ENCODE results near the gene ITGB1. TPM values are rescaled to one million over a fixed set of nuclear protein-coding genes. Genes with fewer than 3 reads are reported as not detected.

The ITGB1 gene
- total RNA-seq, 2 donors from 2014 or later, result 164 to 259 TPM

DNA sequence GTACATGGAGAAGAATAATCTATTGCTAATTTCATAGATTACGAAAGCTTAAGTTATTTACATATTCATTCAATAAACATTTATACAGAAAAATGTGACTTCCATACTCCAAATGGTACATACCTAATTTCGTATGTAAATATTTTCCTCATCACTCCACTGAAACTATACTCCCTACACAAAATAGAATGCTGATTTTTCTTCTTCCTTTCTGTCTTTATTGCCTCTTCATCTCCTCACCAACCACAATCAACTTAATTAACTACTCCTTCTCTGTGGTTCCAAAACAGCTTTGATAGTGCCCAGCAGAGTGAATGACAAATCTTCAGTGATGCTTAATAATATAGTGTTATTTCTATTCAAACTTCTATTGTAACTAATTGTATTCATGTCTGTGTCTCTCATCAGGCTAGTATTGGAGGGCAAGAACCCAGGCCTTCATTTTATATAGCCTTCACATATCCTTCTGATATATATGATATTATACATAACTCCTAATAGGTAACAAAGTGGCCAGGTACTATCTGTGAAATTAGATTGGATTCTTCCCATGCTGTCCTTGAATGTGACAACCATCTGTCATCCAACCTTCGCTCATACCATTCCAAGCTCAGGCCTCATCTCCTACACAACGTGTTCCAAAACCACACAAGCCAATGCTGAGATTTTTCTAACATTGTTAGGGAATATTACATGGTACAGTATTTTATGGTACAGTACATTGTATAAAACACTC lies 5.3 kb downstream of the ITGB1 start:
- intact Hi-C loops (cut with DNase I), result no loop called here
- WGBS, 2 donors, result 77 to 80% methylated on average over 4 of the region's 4 CpGs
- ATAC-seq (no peak), DNase-seq (no peak)
- no peaks in the 10 kb centered on the region for H3K9me3 ChIP-seq
- H3K4me1 ChIP-seq, result peaks cover 78% of the 10 kb centered on the region
- peak overlapping the region in 1 of 4 donors; percentile 98 for H3K27ac ChIP-seq
- no peaks in the 10 kb centered on the region for H3K27me3 ChIP-seq
- TF ChIP-seq POLR2A (IDR thresholded peaks at IDR 0.05), result no peak
- TF ChIP-seq, protein P1, sequence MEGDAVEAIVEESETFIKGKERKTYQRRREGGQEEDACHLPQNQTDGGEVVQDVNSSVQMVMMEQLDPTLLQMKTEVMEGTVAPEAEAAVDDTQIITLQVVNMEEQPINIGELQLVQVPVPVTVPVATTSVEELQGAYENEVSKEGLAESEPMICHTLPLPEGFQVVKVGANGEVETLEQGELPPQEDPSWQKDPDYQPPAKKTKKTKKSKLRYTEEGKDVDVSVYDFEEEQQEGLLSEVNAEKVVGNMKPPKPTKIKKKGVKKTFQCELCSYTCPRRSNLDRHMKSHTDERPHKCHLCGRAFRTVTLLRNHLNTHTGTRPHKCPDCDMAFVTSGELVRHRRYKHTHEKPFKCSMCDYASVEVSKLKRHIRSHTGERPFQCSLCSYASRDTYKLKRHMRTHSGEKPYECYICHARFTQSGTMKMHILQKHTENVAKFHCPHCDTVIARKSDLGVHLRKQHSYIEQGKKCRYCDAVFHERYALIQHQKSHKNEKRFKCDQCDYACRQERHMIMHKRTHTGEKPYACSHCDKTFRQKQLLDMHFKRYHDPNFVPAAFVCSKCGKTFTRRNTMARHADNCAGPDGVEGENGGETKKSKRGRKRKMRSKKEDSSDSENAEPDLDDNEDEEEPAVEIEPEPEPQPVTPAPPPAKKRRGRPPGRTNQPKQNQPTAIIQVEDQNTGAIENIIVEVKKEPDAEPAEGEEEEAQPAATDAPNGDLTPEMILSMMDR (IDR thresholded peaks at IDR 0.05), result no peak
- H3K4me3 ChIP-seq, result no peak overlapping the region
- no peaks in the 10 kb centered on the region for H3K36me3 ChIP-seq (replicated peaks in 1 of 2; ENCODE audit: insufficient read depth in 1 of 2, low read depth in 2 of 2)

DNA sequence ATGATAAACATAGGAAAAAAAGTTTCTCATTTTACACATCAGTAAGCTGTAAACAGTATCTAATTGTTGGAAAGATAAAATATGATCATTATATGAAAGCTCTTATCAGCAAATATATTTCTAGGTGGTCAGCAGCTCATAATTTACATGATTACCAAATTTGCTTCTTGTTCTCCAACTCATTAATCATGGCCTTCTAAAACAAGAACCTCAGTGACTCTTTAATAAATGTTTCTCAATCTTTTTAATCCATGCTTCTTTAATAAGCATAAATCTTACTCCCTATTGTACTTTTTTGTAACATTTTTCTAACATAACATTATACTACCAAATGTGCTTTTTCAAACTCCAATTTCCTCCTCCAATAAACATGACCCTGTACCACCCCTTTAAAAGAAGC lies 5.9 kb downstream of the ITGB1 start:
- no peak for TF ChIP-seq POLR2A (IDR thresholded peaks at IDR 0.05)
- DNase-seq, result no peak
- Histone ChIP-seq H3K9me3 (no peaks in the 10 kb centered on the region), H3K4me1 (peaks cover 80% of the 10 kb centered on the region), H3K27me3 (no peaks in the 10 kb centered on the region), H3K4me3 (no peak overlapping the region), H3K36me3 (replicated peaks in 1 of 2; ENCODE audit: insufficient read depth in 1 of 2, low read depth in 2 of 2) (no peaks in the 10 kb centered on the region), H3K27ac (peak overlapping the region in 1 of 4 donors; percentile 2)
- intact Hi-C loops (cut with DNase I), result no loop called here
- ATAC-seq, result no peak

DNA sequence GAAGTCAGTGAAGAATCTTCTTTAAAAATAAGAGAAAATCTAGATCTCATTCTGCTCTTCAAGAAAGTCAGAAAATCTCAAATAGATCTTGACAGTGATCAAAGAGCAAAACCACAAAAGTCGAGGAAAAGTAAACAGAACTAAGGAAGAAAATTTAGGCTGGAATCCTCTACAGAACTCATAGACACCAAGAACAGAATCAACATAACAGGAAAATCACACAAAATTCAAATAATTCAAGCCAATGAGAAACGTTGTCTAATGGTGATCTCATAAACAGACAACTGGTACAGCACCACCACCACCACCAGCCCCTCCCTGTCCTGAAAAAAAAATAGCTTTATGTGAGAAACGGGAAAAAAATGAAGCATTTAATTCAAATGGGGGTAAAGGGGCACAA lies 6.9 kb downstream of the ITGB1 start:
- intact Hi-C loops (cut with DNase I), result no loop called here
- H3K4me3 ChIP-seq, result no peak overlapping the region
- H3K27ac ChIP-seq, result peak overlapping the region in 1 of 4 donors; percentile 2
- H3K4me1 ChIP-seq, result peaks cover 84% of the 10 kb centered on the region
- no peaks in the 10 kb centered on the region for H3K36me3 ChIP-seq (replicated peaks in 1 of 2; ENCODE audit: insufficient read depth in 1 of 2, low read depth in 2 of 2)
- no peak for TF ChIP-seq POLR2A (IDR thresholded peaks at IDR 0.05)
- TF ChIP-seq, protein P1 (IDR thresholded peaks at IDR 0.05), result no peak
- H3K9me3 ChIP-seq, result no peaks in the 10 kb centered on the region
- DNase-seq, result no peak
- ATAC-seq, result no peak
- 33% methylated on average over 3 of the region's 3 CpGs for WGBS, 2 donors
- no peaks in the 10 kb centered on the region for H3K27me3 ChIP-seq

- TF ChIP-seq POLR2A (IDR thresholded peaks at IDR 0.05), result no peak
- TF ChIP-seq, protein P1 (IDR thresholded peaks at IDR 0.05), result no peak
Measured at GRCh38 chr10:32950591-32951108, 7.4 kb downstream of the ITGB1 start.

DNA sequence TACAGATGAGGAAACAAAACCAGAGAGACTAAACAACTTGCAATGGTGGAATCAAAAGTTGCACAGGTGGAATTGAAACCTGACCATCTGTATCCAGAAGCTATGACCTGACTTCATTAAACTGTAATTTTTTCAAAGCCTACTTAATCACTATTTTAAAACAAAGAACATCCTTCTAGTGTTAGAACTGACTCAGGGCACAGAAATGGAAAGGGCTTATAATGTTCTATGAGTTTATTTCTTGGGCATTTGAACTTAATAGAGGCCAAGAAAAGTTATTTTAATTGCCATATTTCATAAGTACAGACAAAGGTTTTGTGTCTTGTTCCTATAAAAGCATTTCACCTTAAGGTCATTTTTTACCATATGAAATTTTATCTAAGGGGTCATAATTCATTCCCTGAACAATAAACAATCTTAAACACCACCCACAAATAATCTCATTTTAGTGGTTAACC lies 8.8 kb downstream of the ITGB1 start:
- intact Hi-C loops (cut with DNase I), result no loop called here
- DNase-seq (no peak), ATAC-seq (no peak)
- no peaks in the 10 kb centered on the region for H3K9me3 ChIP-seq
- no peak overlapping the region for H3K4me3 ChIP-seq
- peaks cover 76% of the 10 kb centered on the region for H3K4me1 ChIP-seq
- H3K27me3 ChIP-seq, result no peaks in the 10 kb centered on the region
- TF ChIP-seq POLR2A (IDR thresholded peaks at IDR 0.05), result no peak
- TF ChIP-seq, protein P1 (IDR thresholded peaks at IDR 0.05), result no peak
- no peaks in the 10 kb centered on the region for H3K36me3 ChIP-seq (replicated peaks in 1 of 2; ENCODE audit: insufficient read depth in 1 of 2, low read depth in 2 of 2)
- no peak overlapping the region for H3K27ac ChIP-seq

More at GRCh38 chr10:32950591-32951108, 7.4 kb downstream of the ITGB1 start:
- DNase-seq (no peak), ATAC-seq (no peak)
- H3K4me1 ChIP-seq, result peaks cover 82% of the 10 kb centered on the region
- no peaks in the 10 kb centered on the region for H3K36me3 ChIP-seq (replicated peaks in 1 of 2; ENCODE audit: insufficient read depth in 1 of 2, low read depth in 2 of 2)
- peak overlapping the region in 1 of 4 donors; percentile 2 for H3K27ac ChIP-seq
- H3K4me3 ChIP-seq, result no peak overlapping the region
- intact Hi-C loops (cut with DNase I), result no loop called here
- H3K9me3 ChIP-seq, result no peaks in the 10 kb centered on the region
- 27 to 35% methylated on average over 5 of the region's 5 CpGs for WGBS, 2 donors
- no peaks in the 10 kb centered on the region for H3K27me3 ChIP-seq

Measured in body of pancreas (tissue), 4 donors.